MM.1S (cell line): ENCODE measurements around the gene NRG3.

Experiments
- EZH2 ChIP-seq: fragments of 300-600 bp; sonication (generic); optimal IDR thresholded peaks from 2 replicates; pipeline ENCODE3; 2017; ENCODE audit warnings: low read depth, mild to moderate bottlenecking, antibody characterized with exemption, low read length, mixed read lengths
- TF ChIP-seq, protein P1 (sequence below): fragments of 300-600 bp; sonication (generic); IDR thresholded peaks from 2 replicates; pipeline ENCODE4 v1.5.1; 2016; ENCODE audit warnings: antibody characterized with exemption, low read length, mixed read lengths

DNA sequence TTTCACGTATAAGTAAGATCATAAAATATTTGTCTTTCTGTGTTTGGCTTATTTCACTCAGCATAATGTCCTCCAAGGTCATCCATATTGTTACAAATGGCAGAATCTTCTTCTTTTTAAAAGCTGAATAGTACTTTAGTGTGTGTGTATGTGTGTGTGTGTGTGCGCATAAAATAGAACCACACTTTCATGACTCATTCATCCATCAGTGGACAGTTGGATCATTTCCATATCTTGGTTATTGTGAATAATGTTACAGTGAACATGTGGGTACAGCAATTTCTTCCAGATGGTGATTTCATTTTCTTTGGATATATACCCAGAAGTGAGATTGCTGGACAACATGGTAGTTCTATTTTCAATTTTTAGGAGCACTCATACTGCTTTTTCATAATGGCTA lies 622.4 kb downstream of the NRG3 start:
- TF ChIP-seq, protein P1, sequence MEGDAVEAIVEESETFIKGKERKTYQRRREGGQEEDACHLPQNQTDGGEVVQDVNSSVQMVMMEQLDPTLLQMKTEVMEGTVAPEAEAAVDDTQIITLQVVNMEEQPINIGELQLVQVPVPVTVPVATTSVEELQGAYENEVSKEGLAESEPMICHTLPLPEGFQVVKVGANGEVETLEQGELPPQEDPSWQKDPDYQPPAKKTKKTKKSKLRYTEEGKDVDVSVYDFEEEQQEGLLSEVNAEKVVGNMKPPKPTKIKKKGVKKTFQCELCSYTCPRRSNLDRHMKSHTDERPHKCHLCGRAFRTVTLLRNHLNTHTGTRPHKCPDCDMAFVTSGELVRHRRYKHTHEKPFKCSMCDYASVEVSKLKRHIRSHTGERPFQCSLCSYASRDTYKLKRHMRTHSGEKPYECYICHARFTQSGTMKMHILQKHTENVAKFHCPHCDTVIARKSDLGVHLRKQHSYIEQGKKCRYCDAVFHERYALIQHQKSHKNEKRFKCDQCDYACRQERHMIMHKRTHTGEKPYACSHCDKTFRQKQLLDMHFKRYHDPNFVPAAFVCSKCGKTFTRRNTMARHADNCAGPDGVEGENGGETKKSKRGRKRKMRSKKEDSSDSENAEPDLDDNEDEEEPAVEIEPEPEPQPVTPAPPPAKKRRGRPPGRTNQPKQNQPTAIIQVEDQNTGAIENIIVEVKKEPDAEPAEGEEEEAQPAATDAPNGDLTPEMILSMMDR, result no peak
- TF ChIP-seq EZH2, result no peak
